ENCODE data around the gene METAP2. TPM values are rescaled to one million over a fixed set of nuclear protein-coding genes. Genes with fewer than 3 reads are reported as not detected.
"Not testable (repeated sequence)": the region's sequence is repeated elsewhere in the genome, so short reads cannot be mapped to it uniquely, and the experiment has no call there.

The METAP2 gene
- total RNA-seq, 1 experiment from 2014 or later = 86.1 TPM

DNA sequence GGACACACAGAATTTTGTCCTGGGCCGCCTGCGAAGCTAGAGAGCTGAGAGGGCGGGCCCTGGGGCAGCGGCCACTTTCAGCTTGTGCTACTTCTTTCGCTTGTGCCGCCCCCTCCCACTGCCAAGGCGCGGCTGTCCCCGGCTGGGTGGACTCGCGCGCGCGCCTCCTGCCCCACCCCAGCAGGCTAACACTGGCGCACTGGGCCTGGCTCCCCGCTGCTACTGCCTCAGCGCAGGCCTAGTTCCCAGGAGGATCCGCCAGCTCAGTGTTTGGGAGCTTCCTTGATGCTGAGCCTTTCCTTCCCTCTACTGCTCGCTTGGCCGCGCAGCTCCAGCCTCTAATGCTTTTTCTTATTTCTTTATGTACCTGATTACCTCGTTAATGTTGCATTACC, 27.4 kb upstream of the METAP2 start:
- H3K36me3 ChIP-seq (ENCODE audit: control insufficient read depth, insufficient read depth, low read length) = no peaks in the 10 kb centered on the region
- ATAC-seq (no peak), DNase-seq (ENCODE audit: low read depth, low spot score) (no peak)
- H3K4me3 ChIP-seq (ENCODE audit: low read depth in 2 of 2, low read length in 2 of 2) = no peak overlapping the region
- ChIA-PET CTCF (no interaction called here), POLR2A (no interaction called here)
- in situ Hi-C loops (cut with HindIII; ENCODE audit: low pct_unique_long_range_greater_than_20kb, low sequenced_read_pairs) = no loop called here
- no peak overlapping the region for H3K27ac ChIP-seq (ENCODE audit: low read length)
- intact Hi-C loops (cut with micrococcal nuclease; ENCODE audit: unreplicated experiment) = no loop called here
- no peaks in the 10 kb centered on the region for H3K9me3 ChIP-seq (ENCODE audit: control insufficient read depth, insufficient read depth, low read depth, low read length)
- H3K27me3 ChIP-seq (ENCODE audit: control insufficient read depth, insufficient read depth, low read length) = no peaks in the 10 kb centered on the region
- TF ChIP-seq TCF7L2 (IDR thresholded peaks at IDR 0.05; ENCODE audit: low read depth, low read length) (no peak), POLR2AphosphoS5 (IDR thresholded peaks at IDR 0.05; ENCODE audit: low read depth, low read length) (no peak), SIN3A (IDR thresholded peaks at IDR 0.05; ENCODE audit: borderline replicate concordance, insufficient read depth, low read depth, low read length) (no peak)
- TF ChIP-seq, protein P1, sequence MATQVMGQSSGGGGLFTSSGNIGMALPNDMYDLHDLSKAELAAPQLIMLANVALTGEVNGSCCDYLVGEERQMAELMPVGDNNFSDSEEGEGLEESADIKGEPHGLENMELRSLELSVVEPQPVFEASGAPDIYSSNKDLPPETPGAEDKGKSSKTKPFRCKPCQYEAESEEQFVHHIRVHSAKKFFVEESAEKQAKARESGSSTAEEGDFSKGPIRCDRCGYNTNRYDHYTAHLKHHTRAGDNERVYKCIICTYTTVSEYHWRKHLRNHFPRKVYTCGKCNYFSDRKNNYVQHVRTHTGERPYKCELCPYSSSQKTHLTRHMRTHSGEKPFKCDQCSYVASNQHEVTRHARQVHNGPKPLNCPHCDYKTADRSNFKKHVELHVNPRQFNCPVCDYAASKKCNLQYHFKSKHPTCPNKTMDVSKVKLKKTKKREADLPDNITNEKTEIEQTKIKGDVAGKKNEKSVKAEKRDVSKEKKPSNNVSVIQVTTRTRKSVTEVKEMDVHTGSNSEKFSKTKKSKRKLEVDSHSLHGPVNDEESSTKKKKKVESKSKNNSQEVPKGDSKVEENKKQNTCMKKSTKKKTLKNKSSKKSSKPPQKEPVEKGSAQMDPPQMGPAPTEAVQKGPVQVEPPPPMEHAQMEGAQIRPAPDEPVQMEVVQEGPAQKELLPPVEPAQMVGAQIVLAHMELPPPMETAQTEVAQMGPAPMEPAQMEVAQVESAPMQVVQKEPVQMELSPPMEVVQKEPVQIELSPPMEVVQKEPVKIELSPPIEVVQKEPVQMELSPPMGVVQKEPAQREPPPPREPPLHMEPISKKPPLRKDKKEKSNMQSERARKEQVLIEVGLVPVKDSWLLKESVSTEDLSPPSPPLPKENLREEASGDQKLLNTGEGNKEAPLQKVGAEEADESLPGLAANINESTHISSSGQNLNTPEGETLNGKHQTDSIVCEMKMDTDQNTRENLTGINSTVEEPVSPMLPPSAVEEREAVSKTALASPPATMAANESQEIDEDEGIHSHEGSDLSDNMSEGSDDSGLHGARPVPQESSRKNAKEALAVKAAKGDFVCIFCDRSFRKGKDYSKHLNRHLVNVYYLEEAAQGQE (IDR thresholded peaks at IDR 0.05; ENCODE audit: insufficient read depth in 1 of 2, low read depth in 2 of 2, low read length in 1 of 2) = no peak
- TF ChIP-seq, protein P2, sequence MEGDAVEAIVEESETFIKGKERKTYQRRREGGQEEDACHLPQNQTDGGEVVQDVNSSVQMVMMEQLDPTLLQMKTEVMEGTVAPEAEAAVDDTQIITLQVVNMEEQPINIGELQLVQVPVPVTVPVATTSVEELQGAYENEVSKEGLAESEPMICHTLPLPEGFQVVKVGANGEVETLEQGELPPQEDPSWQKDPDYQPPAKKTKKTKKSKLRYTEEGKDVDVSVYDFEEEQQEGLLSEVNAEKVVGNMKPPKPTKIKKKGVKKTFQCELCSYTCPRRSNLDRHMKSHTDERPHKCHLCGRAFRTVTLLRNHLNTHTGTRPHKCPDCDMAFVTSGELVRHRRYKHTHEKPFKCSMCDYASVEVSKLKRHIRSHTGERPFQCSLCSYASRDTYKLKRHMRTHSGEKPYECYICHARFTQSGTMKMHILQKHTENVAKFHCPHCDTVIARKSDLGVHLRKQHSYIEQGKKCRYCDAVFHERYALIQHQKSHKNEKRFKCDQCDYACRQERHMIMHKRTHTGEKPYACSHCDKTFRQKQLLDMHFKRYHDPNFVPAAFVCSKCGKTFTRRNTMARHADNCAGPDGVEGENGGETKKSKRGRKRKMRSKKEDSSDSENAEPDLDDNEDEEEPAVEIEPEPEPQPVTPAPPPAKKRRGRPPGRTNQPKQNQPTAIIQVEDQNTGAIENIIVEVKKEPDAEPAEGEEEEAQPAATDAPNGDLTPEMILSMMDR (IDR thresholded peaks at IDR 0.05) = no peak
- no TSS peak for BruUV-seq (replicated peaks)
- H3K4me1 ChIP-seq (ENCODE audit: control insufficient read depth, insufficient read depth, low read length) = no peaks in the 10 kb centered on the region

DNA sequence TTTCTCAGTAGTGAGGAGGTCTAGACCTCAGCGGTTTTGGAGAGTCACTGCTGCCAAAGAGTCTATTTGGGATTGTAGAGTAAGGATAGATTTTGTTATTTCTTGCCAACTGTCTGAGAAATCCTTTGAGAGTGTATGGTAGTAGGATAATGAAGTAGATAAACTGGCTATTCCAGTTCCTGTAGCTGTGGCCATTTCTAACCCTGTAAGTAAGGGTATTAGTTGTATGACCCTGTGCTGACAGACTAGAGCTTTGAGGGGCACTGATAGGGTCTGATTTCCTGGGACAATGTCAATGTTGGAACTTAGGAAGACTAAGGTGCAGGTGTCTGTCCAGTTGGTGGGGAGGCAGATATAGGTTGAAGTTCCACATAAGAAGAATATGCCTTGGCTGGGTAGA, 24.3 kb upstream of the METAP2 start:
- BruUV-seq (replicated peaks); H3K27ac ChIP-seq (ENCODE audit: low read length); H3K4me1 ChIP-seq (ENCODE audit: control insufficient read depth, insufficient read depth, low read length); POLR2A ChIA-PET; CTCF ChIA-PET; H3K36me3 ChIP-seq (ENCODE audit: control insufficient read depth, insufficient read depth, low read length); DNase-seq (ENCODE audit: low read depth, low spot score); intact Hi-C loops (cut with micrococcal nuclease; ENCODE audit: unreplicated experiment); H3K9me3 ChIP-seq (ENCODE audit: control insufficient read depth, insufficient read depth, low read depth, low read length); H3K27me3 ChIP-seq (ENCODE audit: control insufficient read depth, insufficient read depth, low read length); H3K4me3 ChIP-seq (ENCODE audit: low read depth in 2 of 2, low read length in 2 of 2); in situ Hi-C loops (cut with HindIII; ENCODE audit: low pct_unique_long_range_greater_than_20kb, low sequenced_read_pairs); ATAC-seq: not testable (repeated sequence)

DNA sequence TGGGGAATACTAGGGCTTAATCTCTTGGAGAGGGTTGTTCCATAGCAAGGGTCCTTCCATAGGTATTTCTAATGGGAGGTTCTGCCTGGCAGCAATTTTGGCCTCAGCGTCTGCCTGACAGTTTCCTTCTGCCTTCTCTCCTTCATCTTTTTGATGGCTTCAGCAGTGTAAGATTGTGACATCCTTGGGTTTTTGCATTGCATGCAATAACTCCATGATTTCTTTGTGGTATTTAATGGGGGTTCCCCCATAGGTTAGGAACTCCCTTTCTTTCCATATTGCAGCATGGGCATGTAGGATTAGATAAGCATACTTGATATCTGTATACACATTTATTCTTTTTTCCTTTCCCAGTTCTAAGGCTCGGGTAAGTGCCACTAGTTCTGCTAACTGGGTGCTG, 21.5 kb upstream of the METAP2 start:
- in situ Hi-C loops (cut with HindIII; ENCODE audit: low pct_unique_long_range_greater_than_20kb, low sequenced_read_pairs); POLR2A ChIA-PET; intact Hi-C loops (cut with micrococcal nuclease; ENCODE audit: unreplicated experiment); H3K27me3 ChIP-seq (ENCODE audit: control insufficient read depth, insufficient read depth, low read length); H3K4me3 ChIP-seq (ENCODE audit: low read depth in 2 of 2, low read length in 2 of 2); H3K4me1 ChIP-seq (ENCODE audit: control insufficient read depth, insufficient read depth, low read length); BruUV-seq (replicated peaks); DNase-seq (ENCODE audit: low read depth, low spot score); H3K9me3 ChIP-seq (ENCODE audit: control insufficient read depth, insufficient read depth, low read depth, low read length); H3K27ac ChIP-seq (ENCODE audit: low read length); ATAC-seq; CTCF ChIA-PET; H3K36me3 ChIP-seq (ENCODE audit: control insufficient read depth, insufficient read depth, low read length): not testable (repeated sequence)

DNA sequence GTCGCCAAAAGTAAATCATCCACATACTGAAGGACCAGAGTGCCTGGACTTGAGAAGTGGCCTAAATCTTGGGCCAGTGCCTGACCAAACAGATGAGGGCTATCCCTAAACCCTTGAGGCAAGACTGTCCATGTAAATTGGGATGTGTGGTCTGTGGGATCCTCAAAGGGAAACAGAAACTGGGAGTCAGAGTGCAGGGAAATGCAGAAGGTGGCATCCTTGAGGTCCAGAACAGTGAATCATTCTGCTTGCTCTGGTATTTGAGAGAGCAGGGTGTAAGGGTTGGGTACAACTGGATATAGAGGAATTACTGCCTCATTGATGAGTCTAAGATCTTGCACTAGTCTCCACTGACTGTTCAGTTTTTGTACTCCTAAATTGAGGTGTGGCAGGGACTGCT, 20.1 kb upstream of the METAP2 start:
- CTCF ChIA-PET; ATAC-seq; H3K36me3 ChIP-seq (ENCODE audit: control insufficient read depth, insufficient read depth, low read length); H3K27ac ChIP-seq (ENCODE audit: low read length); intact Hi-C loops (cut with micrococcal nuclease; ENCODE audit: unreplicated experiment); H3K27me3 ChIP-seq (ENCODE audit: control insufficient read depth, insufficient read depth, low read length); H3K4me1 ChIP-seq (ENCODE audit: control insufficient read depth, insufficient read depth, low read length); H3K4me3 ChIP-seq (ENCODE audit: low read depth in 2 of 2, low read length in 2 of 2); DNase-seq (ENCODE audit: low read depth, low spot score); BruUV-seq (replicated peaks); in situ Hi-C loops (cut with HindIII; ENCODE audit: low pct_unique_long_range_greater_than_20kb, low sequenced_read_pairs); H3K9me3 ChIP-seq (ENCODE audit: control insufficient read depth, insufficient read depth, low read depth, low read length): not testable (repeated sequence)
- POLR2A ChIA-PET = interaction anchor here (0.6 kb wide), 1 partner anchor 1118 kb away, joined by 6 read pairs; no protein-coding TSS in a partner anchor

DNA sequence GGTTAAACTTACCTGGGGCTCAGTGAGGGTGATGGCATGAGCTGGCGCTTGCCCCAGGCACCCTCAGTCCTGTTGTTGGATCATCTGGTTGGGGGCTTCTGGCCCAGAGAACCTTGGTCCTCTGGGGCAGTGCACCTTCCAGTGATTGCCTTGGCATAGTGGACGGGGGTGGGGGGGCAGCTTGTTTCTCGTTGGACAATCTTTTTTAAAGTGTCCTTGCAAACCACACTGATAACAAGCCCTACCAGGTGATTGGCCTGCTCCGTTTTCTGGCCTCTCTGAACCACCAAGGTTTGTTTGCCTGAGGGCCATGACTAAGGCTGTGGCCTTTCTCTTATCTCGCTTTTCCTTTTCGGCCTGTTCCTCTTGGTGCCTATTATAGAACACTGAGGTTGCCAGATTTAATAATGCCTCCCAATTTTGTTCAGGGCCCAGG, 19.2 kb upstream of the METAP2 start:
- H3K27me3 ChIP-seq (ENCODE audit: control insufficient read depth, insufficient read depth, low read length); intact Hi-C loops (cut with micrococcal nuclease; ENCODE audit: unreplicated experiment); H3K4me3 ChIP-seq (ENCODE audit: low read depth in 2 of 2, low read length in 2 of 2); H3K9me3 ChIP-seq (ENCODE audit: control insufficient read depth, insufficient read depth, low read depth, low read length); H3K27ac ChIP-seq (ENCODE audit: low read length); CTCF ChIA-PET; BruUV-seq (replicated peaks); DNase-seq (ENCODE audit: low read depth, low spot score); ATAC-seq; H3K36me3 ChIP-seq (ENCODE audit: control insufficient read depth, insufficient read depth, low read length); H3K4me1 ChIP-seq (ENCODE audit: control insufficient read depth, insufficient read depth, low read length); in situ Hi-C loops (cut with HindIII; ENCODE audit: low pct_unique_long_range_greater_than_20kb, low sequenced_read_pairs): not testable (repeated sequence)
- POLR2A ChIA-PET = interaction anchor here (0.5 kb wide), 1 partner anchor 15 kb away, joined by 7 read pairs; no protein-coding TSS in a partner anchor

All from Panc1 (cell line).